Transverse colon (tissue), 4 donors: ENCODE data around the gene HMCN2.
A peak's percentile ranks its signal among the peaks of the same experiment; 100 is the strongest.

Experiments
- POLR2AphosphoS5 ChIP-seq, 3 donors: sonication (generic); formaldehyde crosslinking; IDR thresholded peaks; one replicate each; pipeline ENCODE4 v1.6.1; 2016; ENCODE audit warnings: antibody characterized with exemption in 3 of 3
- TF ChIP-seq, protein P1 (sequence below), 5 experiments: fragments of 200-600 bp in 3 of 5; fragments of 450-650 bp in 2 of 5; sonication (generic) in 3 of 5; IDR thresholded peaks; 1 replicate in 2 of 5; 2 replicates in 3 of 5; pipeline ENCODE4 v1.5.1; 2016 to 2017; ENCODE audit warnings: antibody characterized with exemption in 5 of 5, inconsistent platforms in 3 of 5, mild to moderate bottlenecking in 2 of 5, moderate library complexity in 1 of 5

- TF ChIP-seq, protein P1, sequence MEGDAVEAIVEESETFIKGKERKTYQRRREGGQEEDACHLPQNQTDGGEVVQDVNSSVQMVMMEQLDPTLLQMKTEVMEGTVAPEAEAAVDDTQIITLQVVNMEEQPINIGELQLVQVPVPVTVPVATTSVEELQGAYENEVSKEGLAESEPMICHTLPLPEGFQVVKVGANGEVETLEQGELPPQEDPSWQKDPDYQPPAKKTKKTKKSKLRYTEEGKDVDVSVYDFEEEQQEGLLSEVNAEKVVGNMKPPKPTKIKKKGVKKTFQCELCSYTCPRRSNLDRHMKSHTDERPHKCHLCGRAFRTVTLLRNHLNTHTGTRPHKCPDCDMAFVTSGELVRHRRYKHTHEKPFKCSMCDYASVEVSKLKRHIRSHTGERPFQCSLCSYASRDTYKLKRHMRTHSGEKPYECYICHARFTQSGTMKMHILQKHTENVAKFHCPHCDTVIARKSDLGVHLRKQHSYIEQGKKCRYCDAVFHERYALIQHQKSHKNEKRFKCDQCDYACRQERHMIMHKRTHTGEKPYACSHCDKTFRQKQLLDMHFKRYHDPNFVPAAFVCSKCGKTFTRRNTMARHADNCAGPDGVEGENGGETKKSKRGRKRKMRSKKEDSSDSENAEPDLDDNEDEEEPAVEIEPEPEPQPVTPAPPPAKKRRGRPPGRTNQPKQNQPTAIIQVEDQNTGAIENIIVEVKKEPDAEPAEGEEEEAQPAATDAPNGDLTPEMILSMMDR (IDR thresholded peaks at IDR 0.05): no peak
- peak; percentile 63 to 71 (median 67) for TF ChIP-seq POLR2AphosphoS5 (IDR thresholded peaks at IDR 0.05)
Observed at GRCh38 chr9:130331573-130331972, 66.0 kb downstream of the HMCN2 start.
